Measurements from ENCODE around the gene NFYC. TPM values are rescaled to one million over a fixed set of nuclear protein-coding genes. Genes with fewer than 3 reads are reported as not detected.

NFYC gene
- total RNA-seq, 1 donor from 2014 or later, result 101 TPM

DNA sequence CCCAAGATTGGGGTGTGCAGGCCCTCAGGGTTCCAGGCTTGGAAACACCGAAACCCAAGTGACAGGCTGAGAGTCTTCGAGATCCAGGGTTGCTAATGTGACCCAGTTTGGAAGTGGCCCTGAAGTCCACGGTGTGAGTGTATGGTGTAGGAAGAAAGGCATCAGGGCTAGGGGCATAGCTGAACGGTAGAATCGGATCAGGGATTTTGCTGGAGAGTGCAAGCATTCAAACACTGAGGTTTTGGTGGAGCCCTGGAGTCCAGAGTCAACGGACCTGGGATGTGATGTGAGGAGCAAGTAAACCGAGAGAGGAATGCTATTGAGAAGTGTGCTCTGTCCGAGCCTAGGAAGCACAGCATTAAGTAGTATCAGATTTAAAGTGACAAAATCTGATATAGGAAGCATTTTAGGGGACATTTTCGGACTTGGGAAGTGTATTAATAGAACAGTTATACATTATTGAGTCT lies 958 bp downstream of the NFYC start:
- peak in 1 of 2 experiments; percentile 39 for DNase-seq (ENCODE audit: low spot score in 2 of 2, unreplicated experiment in 2 of 2)
- no peak for TF ChIP-seq CTCF (IDR thresholded peaks at IDR 0.05; ENCODE audit: unreplicated experiment)
- Mint-ChIP-seq H3K27me3 (ENCODE audit: low read depth) (no peaks in the 10 kb centered on the region), H3K4me1 (peaks cover 24% of the 10 kb centered on the region), H3K9me3 (no peaks in the 10 kb centered on the region), H3K36me3 (peaks cover 9% of the 10 kb centered on the region), H3K27ac (peak overlapping the region; percentile 96), H3K4me3 (peak overlapping the region; percentile 91)

DNA sequence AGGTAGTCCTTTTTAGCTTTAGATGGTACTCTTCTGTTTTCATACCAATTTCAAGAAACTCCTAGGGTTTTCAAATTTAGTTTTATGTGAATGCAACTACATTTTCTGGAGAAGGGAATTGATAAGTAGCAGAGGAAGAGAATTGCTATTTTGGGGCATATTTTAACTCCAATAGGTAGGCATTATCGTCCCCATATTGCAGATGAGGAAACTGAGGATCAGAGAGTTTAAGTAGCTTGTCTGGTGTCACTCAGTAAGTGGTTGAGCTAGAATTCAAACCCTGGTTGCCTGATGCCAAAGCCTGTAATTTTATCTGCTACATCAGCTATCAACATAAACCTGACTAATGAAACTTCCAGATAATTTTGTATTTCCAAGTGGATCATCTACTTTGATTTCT lies 1.9 kb downstream of the NFYC start:
- Mint-ChIP-seq H3K9me3 (no peaks in the 10 kb centered on the region), H3K36me3 (peaks cover 5% of the 10 kb centered on the region), H3K4me3 (peak overlapping the region; percentile 22), H3K27me3 (ENCODE audit: low read depth) (no peaks in the 10 kb centered on the region), H3K4me1 (peaks cover 24% of the 10 kb centered on the region), H3K27ac (peak overlapping the region; percentile 43)
- DNase-seq (ENCODE audit: low spot score in 2 of 2, unreplicated experiment in 2 of 2), result no peak
- TF ChIP-seq CTCF (IDR thresholded peaks at IDR 0.05; ENCODE audit: unreplicated experiment), result no peak

GRCh38 chr1:40694353-40694874 lies 2.9 kb downstream of the NFYC start:
- Mint-ChIP-seq H3K4me1 (peaks cover 24% of the 10 kb centered on the region), H3K36me3 (peaks cover 1% of the 10 kb centered on the region), H3K27ac (no peak overlapping the region), H3K27me3 (ENCODE audit: low read depth) (no peaks in the 10 kb centered on the region), H3K4me3 (no peak overlapping the region), H3K9me3 (no peaks in the 10 kb centered on the region)
- no peak for DNase-seq (ENCODE audit: low spot score in 2 of 2, unreplicated experiment in 2 of 2)
- no peak for TF ChIP-seq CTCF (IDR thresholded peaks at IDR 0.05; ENCODE audit: unreplicated experiment)

GRCh38 chr1:40696294-40696693 lies 4.8 kb downstream of the NFYC start:
- Mint-ChIP-seq H3K9me3 (no peaks in the 10 kb centered on the region), H3K4me1 (peaks cover 12% of the 10 kb centered on the region), H3K27ac (no peak overlapping the region), H3K27me3 (ENCODE audit: low read depth) (no peaks in the 10 kb centered on the region), H3K36me3 (no peaks in the 10 kb centered on the region), H3K4me3 (no peak overlapping the region)
- DNase-seq (ENCODE audit: low spot score in 2 of 2, unreplicated experiment in 2 of 2), result no peak
- no peak for TF ChIP-seq CTCF (IDR thresholded peaks at IDR 0.05; ENCODE audit: unreplicated experiment)

- DNase-seq (ENCODE audit: low spot score in 2 of 2, unreplicated experiment in 2 of 2), result no peak
- no peak for TF ChIP-seq CTCF (IDR thresholded peaks at IDR 0.05; ENCODE audit: unreplicated experiment)
- Mint-ChIP-seq H3K36me3 (no peaks in the 10 kb centered on the region), H3K27ac (no peak overlapping the region), H3K27me3 (ENCODE audit: low read depth) (no peaks in the 10 kb centered on the region), H3K4me3 (no peak overlapping the region), H3K4me1 (peaks cover 6% of the 10 kb centered on the region), H3K9me3 (no peaks in the 10 kb centered on the region)
These were observed 5.9 kb downstream of the NFYC start for GRCh38 chr1:40697436-40697835.

- Mint-ChIP-seq H3K27ac (no peak overlapping the region), H3K4me3 (no peak overlapping the region), H3K27me3 (ENCODE audit: low read depth) (no peaks in the 10 kb centered on the region), H3K4me1 (peaks cover 18% of the 10 kb centered on the region), H3K9me3 (no peaks in the 10 kb centered on the region), H3K36me3 (no peaks in the 10 kb centered on the region)
- no peak for DNase-seq (ENCODE audit: low spot score in 2 of 2, unreplicated experiment in 2 of 2)
- TF ChIP-seq CTCF (IDR thresholded peaks at IDR 0.05; ENCODE audit: unreplicated experiment), result no peak
These were observed 8.3 kb downstream of the NFYC start for GRCh38 chr1:40699787-40700186.
